A673 (cell line): Measurements from ENCODE around the gene MYH3.

Source experiments
- CTCF ChIP-seq: fragments of 300-800, 200-600 bp; sonication (generic); conservative IDR thresholded peaks from 2 replicates; pipeline ENCODE4 v1.5.1; 2017; ENCODE audit warnings: low read depth, mild to moderate bottlenecking, antibody characterized with exemption, low read length, moderate library complexity, mixed read lengths
- EZH2 ChIP-seq: fragments of 200-600 bp; sonication (generic); IDR thresholded peaks from 2 replicates; pipeline ENCODE4 v1.6.1; 2017; ENCODE audit warnings: borderline replicate concordance, low read depth, mild to moderate bottlenecking, mixed read lengths, antibody characterized with exemption, low read length; ENCODE audit not compliant: poor library complexity, severe bottlenecking

- TF ChIP-seq CTCF = no peak
- TF ChIP-seq EZH2 = no peak
These were observed 58.5 kb downstream of the MYH3 start for GRCh38 chr17:10598621-10599020.
